K562 (cell line): ENCODE results near the gene SUSD3. TPM values are rescaled to one million over a fixed set of nuclear protein-coding genes. Genes with fewer than 3 reads are reported as not detected.

Experiments used
- ATAC-seq: fragments of 200-7000 bp; cut with Tn5 transposase; 3 replicates; pipeline ENCODE4 v1.9.1; 2020; ENCODE audit warnings: moderate library complexity
- BruUV-seq: library from RNA; stranded (reverse); fragments of 400-500 nt; replicated peaks from 2 replicates; lab custom pipeline; 2021; lab: Mats Ljungman, UMichigan
- CTCF ChIA-PET: fragments of 300-600 bp; formaldehyde crosslinking; extraction: SDS; loops from one replicate; lab custom pipeline; 2021; ENCODE audit warnings: low intra/inter-chr PET ratio; lab: Yijun Ruan, JAX
- POLR2A ChIA-PET: fragments of 300-600, 350-650 bp; sonication (Branson Sonifier 250); formaldehyde crosslinking; extraction: SDS; loops from one replicate; lab custom pipeline; 2021; ENCODE audit warnings: antibody characterized with exemption, inconsistent platforms; lab: Yijun Ruan, JAX
- DNase-seq, 4 experiments: peaks; one replicate each; pipeline versions ENCODE4 v3.0.0 to v3.0.0-alpha.2; 2011 to 2018; ENCODE audit warnings: low spot score in 3 of 4, mixed read lengths in 3 of 4; ENCODE audit errors: extremely low read depth in 1 of 4
- FAIRE-seq: peaks from 2 replicates; lab custom pipeline; 2011; peaks lifted over from hg19 to GRCh38; lab: Jason Lieb, UNC
- H2AFZ ChIP-seq: 2 replicates; pipeline ENCODE4 v1.6.0; 2011; ENCODE audit warnings: low read depth, low read length, control low read depth, inconsistent platforms
- H3K27ac ChIP-seq: fragments of 200-600 bp; 3 replicates; pipeline ENCODE4 v1.8.0; 2011; ENCODE audit warnings: low read depth, mild to moderate bottlenecking, control low read depth, inconsistent platforms, low read length, moderate library complexity, mixed read lengths; ENCODE audit errors: extremely low read depth
- H3K27me3 ChIP-seq, 2 experiments: fragments of 300-600 bp in 1 of 2; 2 replicates in 1 of 2; 3 replicates in 1 of 2; pipeline versions ENCODE4 v1.6.0 to v1.8.0; 2011; ENCODE audit warnings: inconsistent platforms in 2 of 2, low read length in 2 of 2, mild to moderate bottlenecking in 1 of 2, mixed read lengths in 1 of 2, moderate library complexity in 1 of 2; ENCODE audit not compliant: control insufficient read depth in 2 of 2, insufficient read depth in 2 of 2
- H3K36me3 ChIP-seq: fragments of 300-600 bp; 3 replicates; pipeline ENCODE4 v1.8.0; 2011; ENCODE audit warnings: mild to moderate bottlenecking, low read length, inconsistent platforms; ENCODE audit not compliant: control insufficient read depth, insufficient read depth
- H3K4me1 ChIP-seq, 2 experiments: fragments of 200-600 bp in 1 of 2; replicated peaks in 1 of 2; 2 replicates in 1 of 2; 3 replicates in 1 of 2; pipeline versions ENCODE4 v1.5.1 to v1.8.0; 2011; ENCODE audit warnings: inconsistent platforms in 2 of 2, low read length in 2 of 2, mild to moderate bottlenecking in 1 of 2, mixed read lengths in 1 of 2, moderate library complexity in 1 of 2; ENCODE audit not compliant: control insufficient read depth in 2 of 2, insufficient read depth in 2 of 2
- H3K4me2 ChIP-seq: 2 replicates; pipeline ENCODE4 v1.6.1; 2011; ENCODE audit warnings: low read length, control low read depth, inconsistent platforms, mixed read lengths; ENCODE audit not compliant: insufficient read depth
- H3K4me3 ChIP-seq: fragments of 200-600 bp; sonication (generic), shearing (Covaris generic); 2 replicates; pipeline ENCODE4 v1.5.1; 2016; ENCODE audit warnings: control low read depth, inconsistent platforms
- H3K79me2 ChIP-seq: fragments of 200-600 bp; 3 replicates; pipeline ENCODE4 v1.8.0; 2011; ENCODE audit warnings: low read length, inconsistent platforms; ENCODE audit not compliant: control insufficient read depth, insufficient read depth
- H3K9ac ChIP-seq, 2 experiments: 2 replicates each; pipeline versions ENCODE4 v1.6.0 to v1.6.1; 2011; ENCODE audit warnings: low read depth in 2 of 2, low read length in 2 of 2, control low read depth in 1 of 2, inconsistent platforms in 1 of 2, mild to moderate bottlenecking in 1 of 2, mixed read lengths in 1 of 2; ENCODE audit not compliant: insufficient read depth in 1 of 2
- H3K9me1 ChIP-seq: one replicate; pipeline ENCODE4 v1.6.0; 2011; ENCODE audit warnings: inconsistent platforms, mild to moderate bottlenecking, low read length, moderate library complexity; ENCODE audit not compliant: control insufficient read depth, insufficient read depth
- H3K9me3 ChIP-seq: replicated peaks from 2 replicates; pipeline ENCODE4 v1.5.1; 2011; ENCODE audit warnings: low read depth, low read length, inconsistent platforms; ENCODE audit not compliant: control insufficient read depth, insufficient read depth
- H4K20me1 ChIP-seq: replicated peaks from 2 replicates; pipeline ENCODE4 v1.6.1; 2011; ENCODE audit warnings: low read length, inconsistent platforms, mixed read lengths; ENCODE audit not compliant: control insufficient read depth, insufficient read depth
- CC2D1A ChIP-seq: fragments of 450-650 bp; IDR thresholded peaks from 2 replicates; pipeline ENCODE4 v1.6.1; 2017; ENCODE audit warnings: mild to moderate bottlenecking
- E2F4 ChIP-seq: sonication (generic); formaldehyde crosslinking; IDR thresholded peaks from 2 replicates; pipeline ENCODE4 v1.8.0; 2022; ENCODE audit warnings: mild to moderate bottlenecking, low read depth, missing genetic modification reagents
- ERF ChIP-seq: fragments of 450-650 bp; formaldehyde crosslinking; IDR thresholded peaks from 2 replicates; pipeline ENCODE4 v1.4.0; 2020; ENCODE audit warnings: mild to moderate bottlenecking, mixed read lengths
- WGBS: fragments of 100-300 bp; shearing (Covaris generic); methylation state at CpG from one replicate; pipeline ENCODE4 v1.1.6; 2016; ENCODE audit warnings: low coverage, mixed read lengths; ENCODE audit not compliant: insufficient coverage; ENCODE audit errors: missing lambda C conversion rate; 5-methylcytosine and 5-hydroxymethylcytosine counted together
- in situ Hi-C: fragments of 300-500 bp; cut with MboI; formaldehyde crosslinking; loops from 4 replicates; pipeline ENCODE4 v1.15.0; 2018; ENCODE audit warnings: inconsistent platforms, mixed read lengths
- intact Hi-C: fragments of 100-400 bp; cut with micrococcal nuclease; formaldehyde crosslinking; loops from 2 replicates; pipeline ENCODE4 v1.14.2; 2022
- polyA plus RNA-seq, 8 experiments: library from polyadenylated mRNA; depleted of rRNA in 4 of 8; stranded (reverse) in 5 of 8; unstranded in 3 of 8; fragments of >200 nt; fragmentation: Nextera tagmentation in 2 of 8; fragmentation: Illumina TruSeq in 1 of 8; extraction: Ambion mirVana in 2 of 8; extraction: Trizol in 1 of 8; gene quantifications; 2 replicates each; pipeline versions ENCODE4 v1.2.1 to v1.2.3, GENCODE V29; 2011 to 2014; ENCODE audit warnings: inconsistent platforms in 1 of 8, missing spikeins in 1 of 8
- total RNA-seq, 7 experiments: library from RNA; depleted of rRNA in 6 of 7; stranded (reverse); fragments of >200 nt in 6 of 7; fragmentation: Illumina TruSeq in 2 of 7; extraction: Trizol in 2 of 7; gene quantifications; 2 replicates each; pipeline versions ENCODE4 v1.2.1 to v1.2.3, GENCODE V29; 2011 to 2021; ENCODE audit warnings: low replicate concordance in 1 of 7

Gene SUSD3
- total and polyA plus RNA-seq, 9 of the 15 experiments (the other 6 are each of a cell fraction or from before 2014, with no cell fraction given): 1.3 to 21.7 (median 11.4) TPM

- TF ChIP-seq E2F4 (CRISPR knock-in tag): no peak
- TF ChIP-seq CC2D1A: no peak
These were observed 38.4 kb downstream of the SUSD3 start (continued) for GRCh38 chr9:93096811-93097382.

- DNase-seq (no peak), ATAC-seq (no peak), FAIRE-seq (peak; percentile 11)
- Histone ChIP-seq H3K79me2 (no peaks in the 10 kb centered on the region; the same call in 2 of the 3 replicates), H3K4me1 (peaks cover 26 to 52% of the 10 kb centered on the region in 2 experiments), H3K9me1 (peaks cover 4% of the 10 kb centered on the region), H3K27ac (no peak overlapping the region), H3K36me3 (no peaks in the 10 kb centered on the region), H3K4me3 (no peak overlapping the region), H3K4me2 (0 out of 2 replicates have a peak overlapping the region, but pooled peaks have one; percentile 81), H3K9me3 (no peaks in the 10 kb centered on the region), H4K20me1 (0 out of 2 replicates have a peak, but pooled peaks cover 4% of the 10 kb centered on the region), H3K9ac (no peak overlapping the region), H2AFZ (no peak overlapping the region), H3K27me3 (no peaks in the 10 kb centered on the region)
- WGBS: 85% methylated on average over 11 of the region's 11 CpGs
- BruUV-seq: no TSS peak
- TF ChIP-seq ERF (CRISPR knock-in tag): no peak
- intact Hi-C loops (loop anchor here (5.0 kb wide), 1 partner anchor 35 kb away; no protein-coding TSS in a partner anchor), in situ Hi-C loops (no loop called here)
- POLR2A ChIA-PET: interaction anchor here (0.7 to 2.9 kb wide), 2 partner anchors 10 to 36 kb away, joined by 3 to 16 read pairs; partner anchors contain the start of gene NINJ1
- CTCF ChIA-PET: no interaction called here
These were observed 39.2 kb downstream of the SUSD3 start for GRCh38 chr9:93097511-93098201.
